ENCODE results near the gene CA10.

Gene CA10

GRCh38 chr17:51769231-51769630 is 389.3 kb downstream of the CA10 start:
- no peaks in the 10 kb centered on the region for H4K20me1 ChIP-seq (ENCODE audit: insufficient read depth)

GRCh38 chr17:51768706-51769105 is 389.8 kb downstream of the CA10 start:
- Histone ChIP-seq H2AFZ (ENCODE audit: low read depth) (no peak overlapping the region), H3K27ac (no peak overlapping the region), H4K20me1 (ENCODE audit: insufficient read depth) (no peaks in the 10 kb centered on the region), H3K36me3 (ENCODE audit: insufficient read depth) (no peaks in the 10 kb centered on the region), H3K9ac (no peak overlapping the region), H3K4me3 (IDR thresholded peaks at IDR 0.05; ENCODE audit: insufficient read depth, low read depth, low read length) (no peak overlapping the region), H3K79me2 (ENCODE audit: insufficient read depth, low read depth) (no peaks in the 10 kb centered on the region), H3K4me1 (ENCODE audit: low read depth, poor library complexity, severe bottlenecking) (no peaks in the 10 kb centered on the region), H3K27me3 (ENCODE audit: insufficient read depth, low read depth) (no peaks in the 10 kb centered on the region), H3K4me2 (no peak overlapping the region)
- TF ChIP-seq CTCF (conservative IDR thresholded peaks at IDR 0.05; ENCODE audit: low read depth, low read length): no peak

More at GRCh38 chr17:51769231-51769630, 389.3 kb downstream of the CA10 start:
- Histone ChIP-seq H3K27ac (no peak overlapping the region), H2AFZ (ENCODE audit: low read depth) (no peak overlapping the region), H3K36me3 (ENCODE audit: insufficient read depth) (no peaks in the 10 kb centered on the region), H3K9ac (no peak overlapping the region), H3K79me2 (ENCODE audit: insufficient read depth, low read depth) (no peaks in the 10 kb centered on the region), H3K4me2 (no peak overlapping the region), H3K4me1 (ENCODE audit: low read depth, poor library complexity, severe bottlenecking) (no peaks in the 10 kb centered on the region), H3K27me3 (ENCODE audit: insufficient read depth, low read depth) (no peaks in the 10 kb centered on the region), H3K4me3 (IDR thresholded peaks at IDR 0.05; ENCODE audit: insufficient read depth, low read depth, low read length) (no peak overlapping the region)
- TF ChIP-seq CTCF (conservative IDR thresholded peaks at IDR 0.05; ENCODE audit: low read depth, low read length): no peak

GRCh38 chr17:51767287-51767686 is 391.2 kb downstream of the CA10 start:
- H3K4me3 ChIP-seq (IDR thresholded peaks at IDR 0.05; ENCODE audit: insufficient read depth, low read depth, low read length): no peak overlapping the region
- H3K4me2 ChIP-seq: no peak overlapping the region
- H3K79me2 ChIP-seq (ENCODE audit: insufficient read depth, low read depth): no peaks in the 10 kb centered on the region
- H4K20me1 ChIP-seq (ENCODE audit: insufficient read depth): no peaks in the 10 kb centered on the region
- no peak overlapping the region for H3K27ac ChIP-seq
- no peak overlapping the region for H2AFZ ChIP-seq (ENCODE audit: low read depth)
- H3K4me1 ChIP-seq (ENCODE audit: low read depth, poor library complexity, severe bottlenecking): no peaks in the 10 kb centered on the region
- no peak for TF ChIP-seq CTCF (conservative IDR thresholded peaks at IDR 0.05; ENCODE audit: low read depth, low read length)
- H3K27me3 ChIP-seq (ENCODE audit: insufficient read depth, low read depth): no peaks in the 10 kb centered on the region
- H3K9ac ChIP-seq: no peak overlapping the region
- no peaks in the 10 kb centered on the region for H3K36me3 ChIP-seq (ENCODE audit: insufficient read depth)

- Histone ChIP-seq H3K27me3 (ENCODE audit: insufficient read depth, low read depth) (no peaks in the 10 kb centered on the region), H3K4me1 (ENCODE audit: low read depth, poor library complexity, severe bottlenecking) (no peaks in the 10 kb centered on the region), H3K9ac (no peak overlapping the region), H3K4me3 (IDR thresholded peaks at IDR 0.05; ENCODE audit: insufficient read depth, low read depth, low read length) (no peak overlapping the region), H3K79me2 (ENCODE audit: insufficient read depth, low read depth) (no peaks in the 10 kb centered on the region), H3K36me3 (ENCODE audit: insufficient read depth) (no peaks in the 10 kb centered on the region), H3K4me2 (no peak overlapping the region), H3K27ac (no peak overlapping the region), H4K20me1 (ENCODE audit: insufficient read depth) (no peaks in the 10 kb centered on the region), H2AFZ (ENCODE audit: low read depth) (no peak overlapping the region)
- no peak for TF ChIP-seq CTCF (conservative IDR thresholded peaks at IDR 0.05; ENCODE audit: low read depth, low read length)
Measured at GRCh38 chr17:51765282-51766135, 393.0 kb downstream of the CA10 start.
